HUES64 (cell line): ENCODE data around the gene ZNF148.

Experiments used
- H3K27ac ChIP-seq: 2 replicates; pipeline ENCODE4 v1.7.0; 2013; ENCODE audit warnings: low read depth, low read length, inconsistent platforms
- H3K27me3 ChIP-seq: 2 replicates; pipeline ENCODE4 v1.6.1; 2013; ENCODE audit warnings: mild to moderate bottlenecking, low read length; ENCODE audit not compliant: insufficient read depth
- H3K36me3 ChIP-seq: 2 replicates; pipeline ENCODE4 v1.6.1; 2013; ENCODE audit warnings: mild to moderate bottlenecking, low read length; ENCODE audit not compliant: insufficient read depth
- H3K4me1 ChIP-seq: 2 replicates; pipeline ENCODE4 v1.6.1; 2013; ENCODE audit warnings: mild to moderate bottlenecking, low read length, moderate library complexity; ENCODE audit not compliant: insufficient read depth
- H3K4me3 ChIP-seq: 2 replicates; pipeline ENCODE4 v1.5.1; 2013; ENCODE audit warnings: mild to moderate bottlenecking, low read length, moderate library complexity
- H3K9ac ChIP-seq: 2 replicates; pipeline ENCODE4 v1.6.1; 2013; ENCODE audit warnings: mild to moderate bottlenecking, low read depth, low read length
- H3K9me3 ChIP-seq: 2 replicates; pipeline ENCODE4 v1.6.1; 2013; ENCODE audit warnings: low read depth, low read length; ENCODE audit not compliant: insufficient read depth
- WGBS: fragments of 150-250, 120-280 bp; methylation state at CpG from one replicate; pipeline ENCODE4 v1.1.7; 2013; ENCODE audit warnings: missing lambda C conversion rate; 5-methylcytosine and 5-hydroxymethylcytosine counted together

ZNF148 gene

GRCh38 chr3:125280668-125281361 is 94.3 kb downstream of the ZNF148 start:
- Histone ChIP-seq H3K27me3 (no peaks in the 10 kb centered on the region), H3K4me3 (no peak overlapping the region), H3K27ac (peak overlapping the region; percentile 27; the same call in 1 of the 2 replicates), H3K9ac (no peak overlapping the region), H3K36me3 (peaks cover 7% of the 10 kb centered on the region; the same call in 1 of the 2 replicates), H3K4me1 (peaks cover 47% of the 10 kb centered on the region), H3K9me3 (no peaks in the 10 kb centered on the region)
- 100% methylated on average over 2 of the region's 2 CpGs for WGBS

DNA sequence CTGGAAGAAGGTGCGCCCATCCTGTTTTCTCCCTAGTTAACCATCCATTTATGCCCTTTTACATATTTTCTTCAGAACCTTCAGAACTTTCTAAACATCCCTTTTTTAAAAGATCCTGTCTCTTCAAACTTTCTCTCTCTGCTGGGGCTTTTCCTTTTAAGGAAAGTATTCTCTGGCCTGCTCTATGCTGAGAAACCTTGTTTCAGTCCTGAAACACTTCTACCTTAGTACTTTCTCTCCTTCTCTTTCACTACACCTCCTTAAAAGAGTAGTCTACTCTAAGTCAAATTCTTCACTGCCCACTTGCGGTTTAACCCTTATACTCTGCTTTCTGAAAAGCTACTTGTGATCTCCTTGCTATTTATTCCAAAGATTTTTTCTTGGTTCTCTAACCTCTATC is 97.0 kb downstream of the ZNF148 start:
- Histone ChIP-seq H3K27me3 (no peaks in the 10 kb centered on the region), H3K4me3 (no peak overlapping the region), H3K27ac (0 out of 2 replicates have a peak overlapping the region, but pooled peaks have one; percentile 20), H3K9ac (no peak overlapping the region), H3K36me3 (peaks cover 7% of the 10 kb centered on the region; the same call in 1 of the 2 replicates), H3K4me1 (peaks cover 36% of the 10 kb centered on the region), H3K9me3 (no peaks in the 10 kb centered on the region)
- WGBS, result 92% methylated on average over 2 of the region's 2 CpGs

DNA sequence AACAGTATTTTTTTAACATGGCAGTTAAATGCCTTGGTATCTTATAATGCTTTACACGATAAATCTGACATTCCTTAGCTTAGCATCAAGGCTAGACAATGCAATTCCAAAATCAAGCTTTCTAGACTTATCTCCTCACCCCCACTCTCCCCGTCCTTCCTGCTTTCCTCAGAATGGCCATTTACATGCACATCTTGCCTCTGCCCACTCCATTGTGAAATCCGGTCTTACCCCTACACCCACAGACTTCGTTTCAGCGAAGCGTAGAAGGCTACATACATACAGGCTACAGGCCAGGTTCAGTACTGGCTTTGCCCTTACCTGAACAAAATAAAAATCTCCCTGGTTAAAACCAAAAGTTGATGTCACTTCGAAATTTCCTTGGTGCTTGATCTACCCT is 104.0 kb downstream of the ZNF148 start:
- no peaks in the 10 kb centered on the region; the same call in 1 of the 2 replicates for H3K36me3 ChIP-seq
- no peak overlapping the region for H3K27ac ChIP-seq
- H3K4me1 ChIP-seq, result peaks cover 7% of the 10 kb centered on the region; the same call in 1 of the 2 replicates
- no peaks in the 10 kb centered on the region for H3K9me3 ChIP-seq
- H3K27me3 ChIP-seq, result no peaks in the 10 kb centered on the region
- 76% methylated on average over 7 of the region's 7 CpGs for WGBS
- no peak overlapping the region for H3K4me3 ChIP-seq
- no peak overlapping the region for H3K9ac ChIP-seq

- H3K4me1 ChIP-seq, result peaks cover 7% of the 10 kb centered on the region; the same call in 1 of the 2 replicates
- no peak overlapping the region for H3K4me3 ChIP-seq
- no peak overlapping the region for H3K9ac ChIP-seq
- H3K27me3 ChIP-seq, result no peaks in the 10 kb centered on the region
- no peak overlapping the region for H3K27ac ChIP-seq
- 100% methylated on average over 1 of the region's 1 CpG for WGBS
- no peaks in the 10 kb centered on the region for H3K9me3 ChIP-seq
- H3K36me3 ChIP-seq, result no peaks in the 10 kb centered on the region
Observed at GRCh38 chr3:125267460-125267859, 107.7 kb downstream of the ZNF148 start.

- Histone ChIP-seq H3K4me1 (peaks cover 7% of the 10 kb centered on the region; the same call in 1 of the 2 replicates), H3K4me3 (no peak overlapping the region), H3K9me3 (no peaks in the 10 kb centered on the region), H3K36me3 (no peaks in the 10 kb centered on the region), H3K9ac (no peak overlapping the region), H3K27me3 (no peaks in the 10 kb centered on the region), H3K27ac (no peak overlapping the region)
- 93% methylated on average over 3 of the region's 3 CpGs for WGBS
Observed at GRCh38 chr3:125266971-125267370, 108.2 kb downstream of the ZNF148 start.

- no peak overlapping the region for H3K4me3 ChIP-seq
- no peaks in the 10 kb centered on the region for H3K4me1 ChIP-seq
- 0 out of 2 replicates have a peak, but pooled peaks cover 1% of the 10 kb centered on the region for H3K9me3 ChIP-seq
- H3K9ac ChIP-seq, result no peak overlapping the region
- H3K27me3 ChIP-seq, result no peaks in the 10 kb centered on the region
- H3K36me3 ChIP-seq, result no peaks in the 10 kb centered on the region; the same call in 1 of the 2 replicates
- WGBS, result 93% methylated on average over 1 of the region's 1 CpG
- no peak overlapping the region for H3K27ac ChIP-seq
Observed at GRCh38 chr3:125262161-125262560, 113.0 kb downstream of the ZNF148 start.

DNA sequence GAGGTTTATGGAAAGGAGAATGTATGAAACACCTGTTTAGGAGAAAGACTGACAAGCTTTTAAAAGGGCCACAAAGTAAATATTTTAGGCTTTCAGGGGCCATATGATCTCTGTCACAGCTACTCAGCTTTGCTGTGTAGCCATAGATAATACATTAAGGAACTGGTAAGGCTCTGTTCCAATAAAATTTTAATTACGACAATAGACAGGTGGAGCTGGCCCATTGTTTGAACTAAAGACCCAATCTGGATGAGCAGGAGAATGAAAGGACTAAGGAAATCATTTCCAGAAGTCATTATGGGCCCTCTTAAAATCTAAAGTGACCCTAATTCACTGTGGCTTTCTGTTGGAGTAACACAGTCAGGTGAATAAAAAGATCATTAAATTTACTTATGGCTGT is 114.1 kb downstream of the ZNF148 start:
- H3K4me3 ChIP-seq, result no peak overlapping the region
- 0 out of 2 replicates have a peak, but pooled peaks cover 8% of the 10 kb centered on the region for H3K9me3 ChIP-seq
- no peaks in the 10 kb centered on the region for H3K4me1 ChIP-seq
- H3K27me3 ChIP-seq, result no peaks in the 10 kb centered on the region
- H3K9ac ChIP-seq, result no peak overlapping the region
- H3K27ac ChIP-seq, result no peak overlapping the region
- H3K36me3 ChIP-seq, result no peaks in the 10 kb centered on the region; the same call in 1 of the 2 replicates
- WGBS, result 100% methylated on average over 1 of the region's 1 CpG

GRCh38 chr3:125260158-125260557 is 115.0 kb downstream of the ZNF148 start:
- WGBS, result 94% methylated on average over 2 of the region's 2 CpGs
- H3K4me1 ChIP-seq, result no peaks in the 10 kb centered on the region
- no peaks in the 10 kb centered on the region; the same call in 1 of the 2 replicates for H3K36me3 ChIP-seq
- H3K9ac ChIP-seq, result no peak overlapping the region
- 0 out of 2 replicates have a peak, but pooled peaks cover 8% of the 10 kb centered on the region for H3K9me3 ChIP-seq
- no peaks in the 10 kb centered on the region for H3K27me3 ChIP-seq
- H3K27ac ChIP-seq, result no peak overlapping the region
- no peak overlapping the region for H3K4me3 ChIP-seq

- 100% methylated on average over 4 of the region's 4 CpGs for WGBS
- no peak overlapping the region for H3K9ac ChIP-seq
- 0 out of 2 replicates have a peak, but pooled peaks cover 8% of the 10 kb centered on the region for H3K9me3 ChIP-seq
- H3K27me3 ChIP-seq, result no peaks in the 10 kb centered on the region
- no peak overlapping the region for H3K27ac ChIP-seq
- no peaks in the 10 kb centered on the region for H3K4me1 ChIP-seq
- no peak overlapping the region for H3K4me3 ChIP-seq
- no peaks in the 10 kb centered on the region; the same call in 1 of the 2 replicates for H3K36me3 ChIP-seq
Observed at GRCh38 chr3:125257536-125257935, 117.6 kb downstream of the ZNF148 start.

DNA sequence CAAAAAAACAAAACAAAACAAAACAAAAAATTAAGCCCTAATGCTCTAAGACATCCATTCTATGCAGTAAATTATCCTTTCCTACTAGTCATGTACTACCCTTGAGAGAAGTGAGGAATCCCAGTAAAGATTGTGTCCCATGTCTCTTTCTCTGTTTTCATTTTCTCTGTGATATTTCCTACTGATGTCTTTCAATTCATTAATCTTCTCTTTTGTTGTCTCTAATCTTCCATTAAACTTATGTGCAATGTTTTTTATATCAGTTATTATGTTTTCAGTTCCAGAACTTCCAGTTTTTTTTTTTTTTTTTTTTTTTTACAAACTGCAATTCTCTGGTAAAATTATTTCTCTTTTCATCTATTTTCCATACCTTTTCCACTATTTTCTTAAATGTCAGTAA is 118.5 kb downstream of the ZNF148 start:
- H3K27ac ChIP-seq, result no peak overlapping the region
- H3K9me3 ChIP-seq, result 0 out of 2 replicates have a peak, but pooled peaks cover 8% of the 10 kb centered on the region
- no peak overlapping the region for H3K4me3 ChIP-seq
- H3K36me3 ChIP-seq, result no peaks in the 10 kb centered on the region; the same call in 1 of the 2 replicates
- H3K9ac ChIP-seq, result no peak overlapping the region
- no peaks in the 10 kb centered on the region for H3K4me1 ChIP-seq
- H3K27me3 ChIP-seq, result no peaks in the 10 kb centered on the region

- H3K27ac ChIP-seq, result no peak overlapping the region
- WGBS, result 95% methylated on average over 2 of the region's 2 CpGs
- no peaks in the 10 kb centered on the region for H3K27me3 ChIP-seq
- H3K9ac ChIP-seq, result no peak overlapping the region
- no peaks in the 10 kb centered on the region for H3K9me3 ChIP-seq
- H3K4me1 ChIP-seq, result no peaks in the 10 kb centered on the region
- no peak overlapping the region for H3K4me3 ChIP-seq
- H3K36me3 ChIP-seq, result no peaks in the 10 kb centered on the region
Observed at GRCh38 chr3:125250973-125251372, 124.2 kb downstream of the ZNF148 start.
